Stomach (tissue), 4 donors: Measurements from ENCODE around the gene KLHDC9.

ENCODE experiments used
- CTCF ChIP-seq, 7 experiments: fragments of 450-650 bp in 4 of 7; fragments of 200-600 bp in 3 of 7; sonication (generic) in 3 of 7; IDR thresholded peaks; one replicate each; pipeline ENCODE4 v1.5.1; 2016 to 2019; ENCODE audit warnings: antibody characterized with exemption in 7 of 7, control low read depth in 2 of 7, mild to moderate bottlenecking in 1 of 7
- EP300 ChIP-seq: sonication (generic); formaldehyde crosslinking; IDR thresholded peaks from one replicate; pipeline ENCODE4 v1.6.1; 2017; ENCODE audit warnings: antibody characterized with exemption
- POLR2A ChIP-seq, 4 donors: fragments of 450-650 bp; IDR thresholded peaks; one replicate each; pipeline ENCODE4 v1.6.1; 2016; ENCODE audit warnings: antibody characterized with exemption in 4 of 4, control low read depth in 2 of 4, mild to moderate bottlenecking in 1 of 4, moderate library complexity in 1 of 4
- POLR2AphosphoS5 ChIP-seq, 3 donors: sonication (generic); formaldehyde crosslinking; IDR thresholded peaks; one replicate each; pipeline ENCODE4 v1.6.1; 2016; ENCODE audit warnings: antibody characterized with exemption in 3 of 3

GRCh38 chr1:161099090-161099802 lies 1.1 kb downstream of the KLHDC9 start:
- TF ChIP-seq EP300 (no peak), POLR2A (IDR thresholded peaks at IDR 0.05) (no peak), CTCF (IDR thresholded peaks at IDR 0.05) (no peak), POLR2AphosphoS5 (IDR thresholded peaks at IDR 0.05) (no peak)
